PFSK-1 (cell line): ENCODE measurements around the gene ESR2.

Source experiments
- FOXP2 ChIP-seq: optimal IDR thresholded peaks from 2 replicates; pipeline ENCODE3; 2011; ENCODE audit warnings: borderline replicate concordance, control low read depth, inconsistent platforms; ENCODE audit not compliant: insufficient read depth; ENCODE audit errors: extremely low read length, extremely low read depth
- POLR2AphosphoS5 ChIP-seq: IDR thresholded peaks from 2 replicates; pipeline ENCODE4 v1.6.1; 2012; ENCODE audit warnings: low read depth, mild to moderate bottlenecking, control low read depth, low read length, moderate library complexity
- REST ChIP-seq, 2 experiments: IDR thresholded peaks; 2 replicates each; pipeline versions ENCODE4 v1.6.1 to v1.8.0; 2011 to 2012; ENCODE audit warnings: low read depth in 2 of 2, low read length in 2 of 2, control low read depth in 1 of 2, inconsistent platforms in 1 of 2, mild to moderate bottlenecking in 1 of 2, moderate library complexity in 1 of 2; ENCODE audit not compliant: insufficient read depth in 1 of 2
- SIN3A ChIP-seq: IDR thresholded peaks from 2 replicates; pipeline ENCODE4 v1.6.1; 2012; ENCODE audit warnings: mild to moderate bottlenecking, low read length, moderate library complexity, borderline replicate concordance; ENCODE audit not compliant: insufficient read depth
- TAF1 ChIP-seq: IDR thresholded peaks from 2 replicates; pipeline ENCODE4 v1.6.1; 2012; ENCODE audit warnings: low read length, control low read depth, borderline replicate concordance; ENCODE audit not compliant: insufficient read depth

ESR2 gene

GRCh38 chr14:64038841-64039542 is 255.2 kb downstream of the ESR2 start:
- TF ChIP-seq REST (IDR thresholded peaks at IDR 0.05; ENCODE audit: insufficient read depth in 1 of 2, low read depth in 2 of 2, low read length in 2 of 2) (no peak), TAF1 (no peak), SIN3A (no peak), FOXP2 (no peak), POLR2AphosphoS5 (no peak)

GRCh38 chr14:64035143-64035542 is 259.0 kb downstream of the ESR2 start:
- TF ChIP-seq SIN3A (no peak), REST (IDR thresholded peaks at IDR 0.05; ENCODE audit: insufficient read depth in 1 of 2, low read depth in 2 of 2, low read length in 2 of 2) (no peak), POLR2AphosphoS5 (no peak), FOXP2 (no peak), TAF1 (no peak)
